Smooth muscle cell (in vitro differentiated cells): ENCODE results near the gene FBP2. TPM values are rescaled to one million over a fixed set of nuclear protein-coding genes. Genes with fewer than 3 reads are reported as not detected.

Experiments
- DNase-seq: peaks from one replicate; lab custom pipeline; 2025; ENCODE audit not compliant: unreplicated experiment; lab: John Stamatoyannopoulos, UW
- H2AFZ ChIP-seq: fragments of 200-600 bp; sonication (generic); 2 replicates; pipeline ENCODE4 v1.6.0; 2016; ENCODE audit warnings: antibody characterized with exemption, low read depth, mild to moderate bottlenecking
- H3F3A ChIP-seq: fragments of 200-600 bp; sonication (generic); 2 replicates; pipeline ENCODE4 v1.6.0; 2017; ENCODE audit warnings: antibody characterized with exemption, low read depth
- H3K27ac ChIP-seq: fragments of 200-600 bp; sonication (generic); 2 replicates; pipeline ENCODE4 v1.5.1; 2016; ENCODE audit warnings: low read depth, mild to moderate bottlenecking
- H3K27me3 ChIP-seq: fragments of 200-600 bp; sonication (generic); 2 replicates; pipeline ENCODE4 v1.6.1; 2016; ENCODE audit warnings: low read depth, mild to moderate bottlenecking
- H3K36me3 ChIP-seq: fragments of 200-600 bp; sonication (generic); 2 replicates; pipeline ENCODE4 v1.5.1; 2016; ENCODE audit warnings: low read depth
- H3K4me1 ChIP-seq: fragments of 200-600 bp; sonication (generic); 2 replicates; pipeline ENCODE4 v1.5.1; 2016; ENCODE audit warnings: low read depth
- H3K4me2 ChIP-seq: fragments of 200-600 bp; sonication (generic); 2 replicates; pipeline ENCODE4 v1.6.0; 2016; ENCODE audit warnings: mild to moderate bottlenecking
- H3K4me3 ChIP-seq: fragments of 200-600 bp; sonication (generic); 2 replicates; pipeline ENCODE4 v1.5.1; 2016; ENCODE audit warnings: mild to moderate bottlenecking
- H3K79me2 ChIP-seq: fragments of 200-600 bp; sonication (generic); 2 replicates; pipeline ENCODE4 v1.6.0; 2016; ENCODE audit warnings: low read depth, mild to moderate bottlenecking
- H3K9ac ChIP-seq: fragments of 200-600 bp; sonication (generic); 2 replicates; pipeline ENCODE4 v1.6.0; 2016; ENCODE audit warnings: low read depth
- H3K9me3 ChIP-seq: fragments of 200-600 bp; sonication (generic); replicated peaks from 2 replicates; pipeline ENCODE4 v1.5.1; 2016; ENCODE audit warnings: low read depth
- H4K20me1 ChIP-seq: fragments of 200-600 bp; sonication (generic); 2 replicates; pipeline ENCODE4 v1.6.0; 2016; ENCODE audit warnings: low read depth
- CTCF ChIP-seq: fragments of 200-600 bp; sonication (generic); IDR thresholded peaks from 2 replicates; pipeline ENCODE4 v1.5.1; 2017; ENCODE audit warnings: borderline replicate concordance, mild to moderate bottlenecking, antibody characterized with exemption; ENCODE audit not compliant: insufficient read depth, poor library complexity, severe bottlenecking
- WGBS: methylation state at CpG from one replicate; pipeline ENCODE4 v1.1.7; 2016; ENCODE audit warnings: low lambda C conversion rate; 5-methylcytosine and 5-hydroxymethylcytosine counted together
- polyA plus RNA-seq: library from polyadenylated mRNA; unstranded; fragments of >200 nt; fragmentation: Nextera tagmentation; extraction: Ambion mirVana; gene quantifications from 2 replicates; pipeline ENCODE4 v1.2.1, GENCODE V29; 2016
- total RNA-seq: library from RNA; depleted of rRNA; stranded (reverse); fragments of >200 nt; gene quantifications from 2 replicates; pipeline ENCODE4 v1.2.3, GENCODE V29; 2014

The FBP2 gene
- total and polyA plus RNA-seq, 2 experiments from 2014 or later, result not detected

DNA sequence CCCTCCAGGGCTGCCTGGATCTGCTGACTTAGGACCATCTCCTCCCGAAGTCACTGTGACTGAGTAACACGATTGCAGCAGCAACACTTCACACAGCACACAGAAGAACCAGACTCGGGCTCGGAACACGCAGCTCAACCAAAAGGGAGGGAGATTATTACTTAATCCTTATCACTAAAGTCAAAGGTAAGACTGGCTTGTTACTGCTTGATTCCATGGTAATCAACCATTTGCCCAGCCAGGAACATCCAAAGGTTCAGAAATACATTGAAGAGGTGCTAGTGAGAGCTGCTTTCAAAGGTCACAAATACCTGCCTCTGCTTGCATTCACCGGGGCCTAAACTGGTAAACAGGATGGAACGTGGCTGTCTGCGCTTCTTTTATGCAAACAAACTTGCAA is 38.0 kb upstream of the FBP2 start:
- Histone ChIP-seq H4K20me1 (no peaks in the 10 kb centered on the region), H3K79me2 (no peaks in the 10 kb centered on the region), H3K4me2 (no peak overlapping the region), H3K9ac (no peak overlapping the region), H3K27me3 (peaks cover under 1% of the 10 kb centered on the region), H2AFZ (no peak overlapping the region), H3F3A (no peaks in the 10 kb centered on the region), H3K4me1 (no peaks in the 10 kb centered on the region), H3K4me3 (no peak overlapping the region), H3K27ac (no peak overlapping the region), H3K36me3 (no peaks in the 10 kb centered on the region), H3K9me3 (no peaks in the 10 kb centered on the region)
- DNase-seq, result no peak
- 84% methylated on average over 8 of the region's 8 CpGs for whole genome bisulfite sequencing
- no peak for TF ChIP-seq CTCF

DNA sequence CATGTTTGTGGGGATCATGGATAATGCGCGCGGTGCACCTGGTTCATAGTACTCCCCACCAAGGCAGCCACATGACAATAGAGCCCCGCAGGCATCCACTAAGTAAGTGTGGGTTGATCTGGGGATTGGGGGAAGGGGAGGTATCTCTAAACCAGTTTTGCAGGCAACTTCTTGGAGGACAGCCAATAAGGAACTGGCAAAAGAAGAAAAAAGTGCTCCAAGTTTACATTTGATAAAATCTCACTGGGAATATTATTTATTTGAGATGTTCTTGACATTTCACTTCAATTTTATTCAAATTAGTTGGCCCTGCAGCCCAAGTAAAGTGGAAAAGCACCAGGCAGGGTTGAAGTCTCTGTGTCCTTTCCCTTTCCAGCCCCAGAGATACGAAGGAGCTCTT is 37.2 kb upstream of the FBP2 start:
- no peaks in the 10 kb centered on the region for H3K36me3 ChIP-seq
- H3K27me3 ChIP-seq, result no peaks in the 10 kb centered on the region
- H3K9me3 ChIP-seq, result no peaks in the 10 kb centered on the region
- H3F3A ChIP-seq, result no peaks in the 10 kb centered on the region
- WGBS, result 80% methylated on average over 5 of the region's 5 CpGs
- no peaks in the 10 kb centered on the region for H3K4me1 ChIP-seq
- no peak overlapping the region for H2AFZ ChIP-seq
- no peak overlapping the region for H3K27ac ChIP-seq
- H4K20me1 ChIP-seq, result no peaks in the 10 kb centered on the region
- no peak overlapping the region for H3K4me3 ChIP-seq
- H3K9ac ChIP-seq, result no peak overlapping the region
- no peaks in the 10 kb centered on the region for H3K79me2 ChIP-seq
- H3K4me2 ChIP-seq, result no peak overlapping the region
- TF ChIP-seq CTCF, result no peak
- DNase-seq, result no peak

DNA sequence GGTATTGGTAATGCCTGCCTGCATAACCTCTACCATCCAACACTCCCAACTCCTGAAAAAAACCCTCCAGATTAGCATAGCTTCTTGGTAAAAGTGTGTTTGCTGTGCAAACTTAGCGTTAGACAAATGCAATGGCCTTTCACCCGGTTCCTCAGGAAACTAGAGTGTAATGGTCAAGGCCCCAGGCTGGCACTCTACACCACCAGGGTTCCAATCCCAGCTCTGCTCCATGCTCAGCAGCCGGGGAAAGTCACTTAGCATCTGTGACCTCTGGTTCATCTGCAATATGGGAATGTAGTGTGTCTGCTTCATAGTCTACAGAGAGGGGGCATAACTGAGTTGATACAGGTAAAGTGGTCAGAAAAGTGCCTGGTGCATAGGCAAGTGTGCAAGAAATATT is 36.7 kb upstream of the FBP2 start:
- no peaks in the 10 kb centered on the region for H3K27me3 ChIP-seq
- no peak overlapping the region for H3K4me2 ChIP-seq
- DNase-seq, result no peak
- no peaks in the 10 kb centered on the region for H3F3A ChIP-seq
- no peak overlapping the region for H3K27ac ChIP-seq
- H3K4me1 ChIP-seq, result no peaks in the 10 kb centered on the region
- whole genome bisulfite sequencing, result 96% methylated on average over 3 of the region's 3 CpGs
- H4K20me1 ChIP-seq, result no peaks in the 10 kb centered on the region
- H3K36me3 ChIP-seq, result no peaks in the 10 kb centered on the region
- no peak overlapping the region for H3K4me3 ChIP-seq
- no peak overlapping the region for H2AFZ ChIP-seq
- no peak for TF ChIP-seq CTCF
- no peaks in the 10 kb centered on the region for H3K79me2 ChIP-seq
- no peak overlapping the region for H3K9ac ChIP-seq
- H3K9me3 ChIP-seq, result no peaks in the 10 kb centered on the region

DNA sequence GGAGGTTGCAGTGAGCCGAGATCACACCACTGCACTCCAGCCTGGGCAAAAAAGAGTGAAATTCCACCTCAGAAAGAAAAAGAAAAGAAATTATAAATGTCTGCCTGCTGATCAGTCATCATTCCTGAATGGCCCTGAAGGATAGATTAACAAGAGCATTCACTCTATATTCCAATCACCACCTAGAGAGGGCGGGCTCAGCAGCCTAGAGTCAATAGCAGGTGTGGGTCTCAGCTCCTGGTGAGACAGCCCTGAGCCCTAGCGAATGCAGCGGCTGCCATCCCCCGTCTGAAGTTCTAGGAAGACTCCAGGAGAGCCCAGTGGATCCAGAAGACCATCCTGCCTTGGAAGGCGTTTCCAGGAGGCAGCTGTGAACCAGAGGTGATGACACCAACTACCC is 33.7 kb upstream of the FBP2 start:
- H3K9ac ChIP-seq, result no peak overlapping the region
- no peaks in the 10 kb centered on the region for H4K20me1 ChIP-seq
- no peak for DNase-seq
- H3K79me2 ChIP-seq, result no peaks in the 10 kb centered on the region
- WGBS, result 86% methylated on average over 6 of the region's 6 CpGs
- no peaks in the 10 kb centered on the region for H3K4me1 ChIP-seq
- no peak for TF ChIP-seq CTCF
- no peak overlapping the region for H3K4me3 ChIP-seq
- H2AFZ ChIP-seq, result no peak overlapping the region
- no peaks in the 10 kb centered on the region for H3K9me3 ChIP-seq
- H3K27ac ChIP-seq, result no peak overlapping the region
- no peaks in the 10 kb centered on the region for H3K36me3 ChIP-seq
- no peaks in the 10 kb centered on the region for H3F3A ChIP-seq
- no peaks in the 10 kb centered on the region for H3K27me3 ChIP-seq
- no peak overlapping the region for H3K4me2 ChIP-seq
